ENCODE results near the gene IRF8. TPM values are rescaled to one million over a fixed set of nuclear protein-coding genes. Genes with fewer than 3 reads are reported as not detected.
A peak's percentile ranks its signal among the peaks of the same experiment; 100 is the strongest.

The IRF8 gene
- total and polyA plus RNA-seq, 12 donors: 0.72 to 29.4 (median 2.1) TPM

GRCh38 chr16:85914423-85914794 is 15.4 kb downstream of the IRF8 start:
- ATAC-seq (no peak), DNase-seq (no peak)
- intact Hi-C loops (cut with DNase I): no loop called here
- Histone ChIP-seq H3K27ac (no peak overlapping the region), H3K9me3 (no peaks in the 10 kb centered on the region), H3K36me3 (peaks cover 0 to 80% (median 0%) of the 10 kb centered on the region in 9 donors), H3K4me1 (peaks cover 0 to 71% (median 10%) of the 10 kb centered on the region in 9 donors), H3K27me3 (no peaks in the 10 kb centered on the region), H3K4me3 (no peak overlapping the region)
- WGBS, 2 donors: 96 to 97% methylated on average over 17 of the region's 17 CpGs
- no peak for TF ChIP-seq CTCF (IDR thresholded peaks at IDR 0.05)

- Histone ChIP-seq H3K4me1 (peaks cover 0 to 62% (median 10%) of the 10 kb centered on the region in 9 donors), H3K9me3 (no peaks in the 10 kb centered on the region), H3K27ac (no peak overlapping the region), H3K4me3 (no peak overlapping the region), H3K27me3 (no peaks in the 10 kb centered on the region), H3K36me3 (peaks cover 0 to 79% (median 0%) of the 10 kb centered on the region in 9 donors)
- 91 to 94% methylated on average over 20 of the region's 20 CpGs for WGBS, 2 donors
- DNase-seq (no peak), ATAC-seq (no peak)
- intact Hi-C loops (cut with DNase I): no loop called here
- no peak for TF ChIP-seq CTCF (IDR thresholded peaks at IDR 0.05)
Observed at GRCh38 chr16:85915125-85915845, 16.3 kb downstream of the IRF8 start.

GRCh38 chr16:85916141-85916890 is 17.4 kb downstream of the IRF8 start:
- no peak for TF ChIP-seq CTCF (IDR thresholded peaks at IDR 0.05)
- no peaks in the 10 kb centered on the region for H3K9me3 ChIP-seq
- peak; percentile 44 to 66 for DNase-seq
- H3K27ac ChIP-seq: peak overlapping the region in 1 of 10 donors; percentile 60
- no peak overlapping the region for H3K4me3 ChIP-seq
- H3K36me3 ChIP-seq: peaks cover 0 to 82% (median 0%) of the 10 kb centered on the region in 9 donors
- WGBS, 2 donors: 44 to 52% methylated on average over 20 of the region's 20 CpGs
- intact Hi-C loops (cut with DNase I): loop anchor here in 1 of 10 donors (1.0 kb wide), 1 partner anchor 47 kb away; no protein-coding TSS in a partner anchor
- peak; percentile 40 to 91 (median 76) for ATAC-seq
- peaks cover 0 to 54% (median 10%) of the 10 kb centered on the region in 9 donors for H3K4me1 ChIP-seq
- H3K27me3 ChIP-seq: no peaks in the 10 kb centered on the region

- WGBS, 2 donors: 85 to 87% methylated on average over 6 of the region's 6 CpGs
- DNase-seq (no peak), ATAC-seq (no peak)
Observed at GRCh38 chr16:85917012-85917411, 18.1 kb downstream of the IRF8 start.

More at GRCh38 chr16:85917012-85917411, 18.1 kb downstream of the IRF8 start:
- Histone ChIP-seq H3K4me1 (peaks cover 0 to 47% (median 10%) of the 10 kb centered on the region in 9 donors), H3K36me3 (peaks cover 0 to 81% (median 0%) of the 10 kb centered on the region in 9 donors), H3K27me3 (no peaks in the 10 kb centered on the region), H3K9me3 (no peaks in the 10 kb centered on the region), H3K4me3 (no peak overlapping the region), H3K27ac (no peak overlapping the region)
- intact Hi-C loops (cut with DNase I): no loop called here
- peak in 1 of 9 donors; percentile 20 for TF ChIP-seq CTCF (IDR thresholded peaks at IDR 0.05)

Measured in heart right ventricle (tissue), 16 donors.